Testis (tissue), 2 donors: ENCODE data around the gene SH3PXD2B.

ENCODE experiments used
- POLR2A ChIP-seq: fragments of 450-650 bp; IDR thresholded peaks from one replicate; pipeline ENCODE4 v1.6.1; 2017; ENCODE audit warnings: antibody characterized with exemption, mild to moderate bottlenecking, moderate library complexity
- TF ChIP-seq, protein P1 (sequence below), 3 experiments: fragments of 450-650 bp in 2 of 3; fragments of 200-600 bp in 1 of 3; sonication (generic) in 1 of 3; IDR thresholded peaks; one replicate each; pipeline ENCODE4 v1.5.1; 2016 to 2019; ENCODE audit warnings: antibody characterized with exemption in 3 of 3, mild to moderate bottlenecking in 2 of 3, moderate library complexity in 1 of 3

DNA sequence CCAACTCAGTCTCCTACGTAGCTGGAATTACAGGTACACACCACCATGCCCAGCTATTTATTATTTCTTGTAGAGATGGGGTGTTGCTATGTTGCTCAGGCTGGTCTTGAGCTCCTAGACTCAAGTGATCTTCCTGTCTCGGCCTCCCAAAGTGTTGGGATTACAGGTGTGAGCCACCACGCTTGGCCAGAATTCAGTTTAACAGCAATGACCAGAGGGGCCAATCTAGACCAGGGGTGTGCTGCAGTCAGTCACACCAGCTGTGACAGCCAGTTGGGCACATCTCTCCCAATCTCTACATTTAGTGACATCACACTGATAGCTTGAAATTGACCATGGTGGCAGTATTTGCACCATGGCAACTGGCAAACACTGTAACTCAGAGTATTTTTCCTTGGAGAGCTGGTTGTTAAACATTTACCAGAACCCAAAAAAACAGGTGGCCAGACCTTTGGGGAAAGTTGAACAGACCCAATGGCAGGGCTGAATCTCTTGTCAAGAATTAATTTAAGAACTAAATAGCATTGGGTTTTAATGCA, 103.0 kb downstream of the SH3PXD2B start:
- TF ChIP-seq, protein P1, sequence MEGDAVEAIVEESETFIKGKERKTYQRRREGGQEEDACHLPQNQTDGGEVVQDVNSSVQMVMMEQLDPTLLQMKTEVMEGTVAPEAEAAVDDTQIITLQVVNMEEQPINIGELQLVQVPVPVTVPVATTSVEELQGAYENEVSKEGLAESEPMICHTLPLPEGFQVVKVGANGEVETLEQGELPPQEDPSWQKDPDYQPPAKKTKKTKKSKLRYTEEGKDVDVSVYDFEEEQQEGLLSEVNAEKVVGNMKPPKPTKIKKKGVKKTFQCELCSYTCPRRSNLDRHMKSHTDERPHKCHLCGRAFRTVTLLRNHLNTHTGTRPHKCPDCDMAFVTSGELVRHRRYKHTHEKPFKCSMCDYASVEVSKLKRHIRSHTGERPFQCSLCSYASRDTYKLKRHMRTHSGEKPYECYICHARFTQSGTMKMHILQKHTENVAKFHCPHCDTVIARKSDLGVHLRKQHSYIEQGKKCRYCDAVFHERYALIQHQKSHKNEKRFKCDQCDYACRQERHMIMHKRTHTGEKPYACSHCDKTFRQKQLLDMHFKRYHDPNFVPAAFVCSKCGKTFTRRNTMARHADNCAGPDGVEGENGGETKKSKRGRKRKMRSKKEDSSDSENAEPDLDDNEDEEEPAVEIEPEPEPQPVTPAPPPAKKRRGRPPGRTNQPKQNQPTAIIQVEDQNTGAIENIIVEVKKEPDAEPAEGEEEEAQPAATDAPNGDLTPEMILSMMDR (IDR thresholded peaks at IDR 0.05), result no peak
- TF ChIP-seq POLR2A, result no peak
